HL-60 (cell line): ENCODE measurements around the gene ZMIZ1.

Experiments used
- GABPA ChIP-seq: IDR thresholded peaks from 2 replicates; pipeline ENCODE4 v1.6.1; 2012; ENCODE audit warnings: low read depth
- POLR2AphosphoS5 ChIP-seq: IDR thresholded peaks from 2 replicates; pipeline ENCODE4 v1.6.1; 2012; ENCODE audit warnings: low read depth
- REST ChIP-seq: IDR thresholded peaks from 2 replicates; pipeline ENCODE4 v1.6.1; 2012; ENCODE audit warnings: low read depth; ENCODE audit not compliant: insufficient replicate concordance
- TF ChIP-seq, protein P1 (sequence below): IDR thresholded peaks from one replicate; pipeline ENCODE4 v1.5.1; 2011; ENCODE audit warnings: low read length, control low read depth, inconsistent platforms; ENCODE audit not compliant: insufficient read depth

- TF ChIP-seq, protein P1, sequence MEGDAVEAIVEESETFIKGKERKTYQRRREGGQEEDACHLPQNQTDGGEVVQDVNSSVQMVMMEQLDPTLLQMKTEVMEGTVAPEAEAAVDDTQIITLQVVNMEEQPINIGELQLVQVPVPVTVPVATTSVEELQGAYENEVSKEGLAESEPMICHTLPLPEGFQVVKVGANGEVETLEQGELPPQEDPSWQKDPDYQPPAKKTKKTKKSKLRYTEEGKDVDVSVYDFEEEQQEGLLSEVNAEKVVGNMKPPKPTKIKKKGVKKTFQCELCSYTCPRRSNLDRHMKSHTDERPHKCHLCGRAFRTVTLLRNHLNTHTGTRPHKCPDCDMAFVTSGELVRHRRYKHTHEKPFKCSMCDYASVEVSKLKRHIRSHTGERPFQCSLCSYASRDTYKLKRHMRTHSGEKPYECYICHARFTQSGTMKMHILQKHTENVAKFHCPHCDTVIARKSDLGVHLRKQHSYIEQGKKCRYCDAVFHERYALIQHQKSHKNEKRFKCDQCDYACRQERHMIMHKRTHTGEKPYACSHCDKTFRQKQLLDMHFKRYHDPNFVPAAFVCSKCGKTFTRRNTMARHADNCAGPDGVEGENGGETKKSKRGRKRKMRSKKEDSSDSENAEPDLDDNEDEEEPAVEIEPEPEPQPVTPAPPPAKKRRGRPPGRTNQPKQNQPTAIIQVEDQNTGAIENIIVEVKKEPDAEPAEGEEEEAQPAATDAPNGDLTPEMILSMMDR, result no peak
- no peak for TF ChIP-seq POLR2AphosphoS5
- no peak for TF ChIP-seq GABPA
- TF ChIP-seq REST, result no peak
Observed at GRCh38 chr10:79224992-79225391, 156.2 kb downstream of the ZMIZ1 start.
